Activated CD8-positive, alpha-beta T cell treated with anti-CD3 and anti-CD28 coated beads, Interleukin-2, amount 10 ng/mL, durations not matched to agents 7 days and 5 days (primary cell): ENCODE data around the gene TRIM65. TPM values are rescaled to one million over a fixed set of nuclear protein-coding genes. Genes with fewer than 3 reads are reported as not detected.
A peak's percentile ranks its signal among the peaks of the same experiment; 100 is the strongest.

Experiments
- ATAC-seq: fragments of 150-1000 bp; cut with Tn5 transposase; one replicate; pipeline ENCODE4 v1.10.0; 2021; ENCODE audit warnings: moderate library complexity
- CTCF ChIA-PET: fragments of 350-600 bp; sonication (Branson Sonifier 250); formaldehyde crosslinking; loops from one replicate; lab custom pipeline; 2021; ENCODE audit warnings: antibody characterized with exemption; lab: Charles Lee
- POLR2A ChIA-PET: fragments of 350-600 bp; sonication (Branson Sonifier 250); formaldehyde crosslinking; loops from one replicate; lab custom pipeline; 2021; ENCODE audit warnings: antibody characterized with exemption; lab: Charles Lee
- DNase-seq: peaks from one replicate; pipeline ENCODE4 v3.0.0-alpha.2; 2020
- H3K27ac Mint-ChIP-seq: one replicate; pipeline ENCODE4 v1.8.0; 2021; ENCODE audit warnings: mild to moderate bottlenecking, mixed read lengths
- H3K27me3 Mint-ChIP-seq: one replicate; pipeline ENCODE4 v1.8.0; 2021; ENCODE audit warnings: low read depth, mixed read lengths
- H3K36me3 Mint-ChIP-seq: one replicate; pipeline ENCODE4 v1.8.0; 2021; ENCODE audit warnings: low read depth, mixed read lengths
- H3K4me1 Mint-ChIP-seq: one replicate; pipeline ENCODE4 v1.8.0; 2021; ENCODE audit warnings: low read depth, mixed read lengths
- H3K4me3 Mint-ChIP-seq: one replicate; pipeline ENCODE4 v1.8.0; 2021; ENCODE audit warnings: mild to moderate bottlenecking, mixed read lengths
- H3K9me3 Mint-ChIP-seq: one replicate; pipeline ENCODE4 v1.8.0; 2022; ENCODE audit warnings: mixed read lengths; ENCODE audit not compliant: insufficient read depth
- total RNA-seq, 2 experiments: library from RNA; stranded (reverse); gene quantifications; one replicate each; pipeline ENCODE4 v1.2.3, GENCODE V29; 2021

The TRIM65 gene, protein sequence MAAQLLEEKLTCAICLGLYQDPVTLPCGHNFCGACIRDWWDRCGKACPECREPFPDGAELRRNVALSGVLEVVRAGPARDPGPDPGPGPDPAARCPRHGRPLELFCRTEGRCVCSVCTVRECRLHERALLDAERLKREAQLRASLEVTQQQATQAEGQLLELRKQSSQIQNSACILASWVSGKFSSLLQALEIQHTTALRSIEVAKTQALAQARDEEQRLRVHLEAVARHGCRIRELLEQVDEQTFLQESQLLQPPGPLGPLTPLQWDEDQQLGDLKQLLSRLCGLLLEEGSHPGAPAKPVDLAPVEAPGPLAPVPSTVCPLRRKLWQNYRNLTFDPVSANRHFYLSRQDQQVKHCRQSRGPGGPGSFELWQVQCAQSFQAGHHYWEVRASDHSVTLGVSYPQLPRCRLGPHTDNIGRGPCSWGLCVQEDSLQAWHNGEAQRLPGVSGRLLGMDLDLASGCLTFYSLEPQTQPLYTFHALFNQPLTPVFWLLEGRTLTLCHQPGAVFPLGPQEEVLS
- 10 to 100 TPM; 35.8 to 37.3 TPM for total RNA-seq

DNA sequence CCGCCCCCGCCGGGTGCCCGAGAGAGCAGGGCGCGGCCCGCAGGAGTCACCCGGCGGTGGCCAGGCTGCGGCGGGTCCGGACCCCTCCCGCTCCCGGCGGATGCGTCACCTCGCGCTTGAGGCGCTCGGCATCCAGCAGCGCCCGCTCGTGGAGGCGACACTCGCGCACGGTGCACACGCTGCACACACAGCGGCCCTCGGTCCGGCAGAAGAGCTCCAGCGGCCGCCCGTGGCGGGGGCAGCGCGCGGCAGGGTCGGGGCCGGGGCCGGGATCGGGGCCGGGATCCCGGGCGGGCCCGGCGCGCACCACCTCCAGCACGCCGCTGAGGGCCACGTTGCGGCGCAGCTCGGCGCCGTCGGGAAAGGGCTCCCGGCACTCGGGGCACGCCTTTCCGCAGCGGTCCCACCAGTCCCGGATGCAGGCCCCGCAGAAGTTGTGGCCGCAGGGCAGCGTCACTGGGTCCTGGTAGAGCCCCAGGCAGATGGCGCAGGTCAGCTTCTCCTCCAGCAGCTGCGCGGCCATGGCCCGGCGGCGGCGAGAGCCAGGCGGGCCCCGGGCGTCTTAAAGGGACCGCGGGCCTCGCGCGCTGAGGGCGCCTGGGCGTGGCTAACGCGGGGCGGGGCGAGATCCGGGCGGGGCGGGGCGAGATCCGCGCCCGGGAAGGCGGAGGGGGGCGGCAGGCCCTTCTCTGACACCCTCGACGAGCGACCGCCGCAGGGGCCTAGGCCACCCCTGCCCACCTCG lies at the start of gene TRIM65:
TSS of gene TRIM65 (minus strand) at position 537 of the 745 bp plus-strand sequence. CDS start at position 523, 14 bp downstream.
- Mint-ChIP-seq H3K9me3 (no peaks in the 10 kb centered on the region), H3K27me3 (no peaks in the 10 kb centered on the region)

GRCh38 chr17:75945211-75945610 lies 48.5 kb upstream of the TRIM65 start:
- no peak for ATAC-seq
- Mint-ChIP-seq H3K36me3 (peaks cover 24% of the 10 kb centered on the region), H3K27me3 (no peaks in the 10 kb centered on the region), H3K4me3 (no peak overlapping the region), H3K9me3 (no peaks in the 10 kb centered on the region), H3K27ac (no peak overlapping the region), H3K4me1 (peaks cover 14% of the 10 kb centered on the region)
- ChIA-PET POLR2A (no interaction called here), CTCF (interaction anchor here (0.7 kb wide), 1 partner anchor 69 kb away, joined by 3 read pairs; no protein-coding TSS in a partner anchor)
- DNase-seq, result no peak

More for the DNA sequence above, at the start of gene TRIM65:
- ChIA-PET CTCF (interaction anchor here (0.8 to 5.8 kb wide), 20 partner anchors 9 to 457 kb away, joined by 3 to 80 read pairs (median 5); partner anchors contain the start of genes GALK1, PRPSAP1, TRIM47 and WBP2), POLR2A (interaction anchor here (1.2 to 2.6 kb wide), 10 partner anchors 8 to 121 kb away, joined by 3 to 11 read pairs (median 5); partner anchors contain the start of gene WBP2)
- peak; percentile 88 for ATAC-seq
- Mint-ChIP-seq H3K36me3 (peaks cover 40% of the 10 kb centered on the region), H3K27ac (peak within 1 kb of the TSS; percentile 82), H3K4me1 (peaks cover 28% of the 10 kb centered on the region), H3K4me3 (peak within 1 kb of the TSS; percentile 82)
- peak; percentile 80 for DNase-seq

GRCh38 chr17:75943491-75943890 lies 46.7 kb upstream of the TRIM65 start:
- H3K4me3 Mint-ChIP-seq, result no peak overlapping the region
- H3K27me3 Mint-ChIP-seq, result no peaks in the 10 kb centered on the region
- DNase-seq (no peak), ATAC-seq (no peak)
- peaks cover 16% of the 10 kb centered on the region for H3K4me1 Mint-ChIP-seq
- ChIA-PET CTCF (no interaction called here), POLR2A (no interaction called here)
- no peak overlapping the region for H3K27ac Mint-ChIP-seq
- peaks cover 15% of the 10 kb centered on the region for H3K36me3 Mint-ChIP-seq
- no peaks in the 10 kb centered on the region for H3K9me3 Mint-ChIP-seq

DNA sequence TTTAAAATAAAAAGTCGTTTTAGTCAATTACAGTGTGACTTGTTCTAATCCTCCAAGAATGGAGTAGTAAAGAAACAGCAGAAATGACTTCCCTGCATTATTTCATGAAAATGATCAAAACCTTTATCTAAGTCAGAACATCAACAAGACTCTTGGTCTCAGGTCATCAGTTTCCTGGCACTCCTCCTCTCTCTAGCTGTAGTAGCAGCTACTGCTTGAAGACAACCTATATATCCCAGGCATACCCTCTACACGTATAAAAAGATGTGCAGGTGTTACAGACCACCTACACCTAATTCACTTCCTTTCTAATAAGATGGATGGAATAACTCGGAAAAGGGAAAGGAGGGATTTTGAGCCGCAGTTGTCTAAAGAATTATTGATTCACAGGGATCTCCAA lies 45.7 kb upstream of the TRIM65 start:
- H3K36me3 Mint-ChIP-seq, result peaks cover 11% of the 10 kb centered on the region
- ChIA-PET POLR2A (no interaction called here), CTCF (interaction anchor here (1.1 kb wide), 1 partner anchor 72 kb away, joined by 3 read pairs; no protein-coding TSS in a partner anchor)
- H3K9me3 Mint-ChIP-seq, result no peaks in the 10 kb centered on the region
- ATAC-seq, result no peak
- H3K27me3 Mint-ChIP-seq, result no peaks in the 10 kb centered on the region
- H3K27ac Mint-ChIP-seq, result no peak overlapping the region
- peaks cover 16% of the 10 kb centered on the region for H3K4me1 Mint-ChIP-seq
- DNase-seq, result no peak
- no peak overlapping the region for H3K4me3 Mint-ChIP-seq

GRCh38 chr17:75941442-75941819 lies 44.7 kb upstream of the TRIM65 start:
- H3K27ac Mint-ChIP-seq, result peak overlapping the region; percentile 32
- CTCF ChIA-PET, result interaction anchor here (0.7 to 1.1 kb wide), 4 partner anchors 59 to 188 kb away, joined by 3 read pairs; partner anchors contain the start of gene CDK3
- peak overlapping the region; percentile 85 for H3K4me3 Mint-ChIP-seq
- H3K36me3 Mint-ChIP-seq, result peaks cover 7% of the 10 kb centered on the region
- POLR2A ChIA-PET, result interaction anchor here (0.9 to 1.3 kb wide), 3 partner anchors 11 to 37 kb away, joined by 3 to 5 read pairs (median 3); partner anchors contain the start of genes ACOX1, MRPL38 and TEN1
- peaks cover 16% of the 10 kb centered on the region for H3K4me1 Mint-ChIP-seq
- ATAC-seq (no peak), DNase-seq (no peak)
- no peaks in the 10 kb centered on the region for H3K9me3 Mint-ChIP-seq
- no peaks in the 10 kb centered on the region for H3K27me3 Mint-ChIP-seq

- CTCF ChIA-PET, result interaction anchor here (0.7 to 1.1 kb wide), 3 partner anchors 60 to 187 kb away, joined by 3 read pairs; partner anchors contain the start of gene CDK3
These were observed 44.1 kb upstream of the TRIM65 start, which contains the start of gene FBF1 for GRCh38 chr17:75940727-75941441. TSS of gene FBF1 (minus strand) at chr17:75941042. CDS start at chr17:75938149, 2,893 bp downstream.

GRCh38 chr17:75937652-75938051 lies 40.9 kb upstream of the TRIM65 start:
- ATAC-seq (no peak), DNase-seq (no peak)
- POLR2A ChIA-PET, result no interaction called here
- CTCF ChIA-PET, result interaction anchor here (0.6 kb wide), 1 partner anchor 43 kb away, joined by 3 read pairs; no protein-coding TSS in a partner anchor
- Mint-ChIP-seq H3K27me3 (no peaks in the 10 kb centered on the region), H3K9me3 (no peaks in the 10 kb centered on the region), H3K4me1 (peaks cover 16% of the 10 kb centered on the region), H3K4me3 (no peak overlapping the region), H3K27ac (no peak overlapping the region), H3K36me3 (no peaks in the 10 kb centered on the region)

More at GRCh38 chr17:75940727-75941441, 44.1 kb upstream of the TRIM65 start, which contains the start of gene FBF1:
- Mint-ChIP-seq H3K27me3 (no peaks in the 10 kb centered on the region), H3K27ac (peak within 1 kb of the TSS; percentile 83), H3K9me3 (no peaks in the 10 kb centered on the region), H3K4me3 (peak within 1 kb of the TSS; percentile 85), H3K36me3 (peaks cover 5% of the 10 kb centered on the region), H3K4me1 (peaks cover 16% of the 10 kb centered on the region)
- ATAC-seq (peak; percentile 99), DNase-seq (peak; percentile 93)
- POLR2A ChIA-PET, result interaction anchor here (0.8 to 1.3 kb wide), 4 partner anchors 11 to 140 kb away, joined by 3 to 5 read pairs (median 3); partner anchors contain the start of genes ACOX1, MRPL38 and TEN1

GRCh38 chr17:75933808-75934207 lies 37.1 kb upstream of the TRIM65 start:
- no peaks in the 10 kb centered on the region for H3K27me3 Mint-ChIP-seq
- ChIA-PET CTCF (interaction anchor here (1.3 kb wide), 1 partner anchor 77 kb away, joined by 3 read pairs; no protein-coding TSS in a partner anchor), POLR2A (no interaction called here)
- H3K9me3 Mint-ChIP-seq, result no peaks in the 10 kb centered on the region
- H3K4me3 Mint-ChIP-seq, result no peak overlapping the region
- H3K4me1 Mint-ChIP-seq, result no peaks in the 10 kb centered on the region
- no peak for ATAC-seq
- no peaks in the 10 kb centered on the region for H3K36me3 Mint-ChIP-seq
- no peak overlapping the region for H3K27ac Mint-ChIP-seq
- no peak for DNase-seq

GRCh38 chr17:75932852-75933251 lies 36.1 kb upstream of the TRIM65 start:
- no peak for ATAC-seq
- no peaks in the 10 kb centered on the region for H3K9me3 Mint-ChIP-seq
- POLR2A ChIA-PET, result no interaction called here

DNA sequence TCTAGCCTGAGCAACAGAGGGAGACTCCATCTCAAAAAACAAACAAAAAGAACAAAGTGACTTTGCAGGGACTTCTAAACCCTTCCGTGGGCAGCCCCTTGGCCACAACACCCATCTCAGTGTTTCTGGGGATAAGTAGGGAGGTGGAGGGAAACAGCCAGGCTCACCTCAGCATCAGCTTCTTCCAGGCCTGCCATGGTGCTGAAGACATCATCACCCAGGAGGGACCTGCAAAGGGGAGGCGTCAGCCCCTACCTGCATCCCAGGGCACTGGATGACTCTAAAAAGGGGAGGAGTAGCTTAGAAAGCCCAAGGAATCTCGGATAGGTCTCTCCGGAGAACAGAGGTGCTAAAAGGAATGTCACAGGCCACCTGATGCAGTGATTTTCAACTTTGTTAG lies 34.3 kb upstream of the TRIM65 start:
- no peak for ATAC-seq
- H3K4me3 Mint-ChIP-seq, result no peak overlapping the region
- no peaks in the 10 kb centered on the region for H3K27me3 Mint-ChIP-seq
- DNase-seq, result no peak
- H3K27ac Mint-ChIP-seq, result no peak overlapping the region
- CTCF ChIA-PET, result no interaction called here
- no peaks in the 10 kb centered on the region for H3K36me3 Mint-ChIP-seq
- POLR2A ChIA-PET, result no interaction called here
- no peaks in the 10 kb centered on the region for H3K9me3 Mint-ChIP-seq
- H3K4me1 Mint-ChIP-seq, result no peaks in the 10 kb centered on the region

More at GRCh38 chr17:75932852-75933251, 36.1 kb upstream of the TRIM65 start:
- CTCF ChIA-PET, result interaction anchor here (1.3 kb wide), 1 partner anchor 76 kb away, joined by 3 read pairs; no protein-coding TSS in a partner anchor
- Mint-ChIP-seq H3K27me3 (no peaks in the 10 kb centered on the region), H3K27ac (no peak overlapping the region), H3K4me3 (no peak overlapping the region), H3K36me3 (no peaks in the 10 kb centered on the region), H3K4me1 (no peaks in the 10 kb centered on the region)
- no peak for DNase-seq
